OCI-M2 (cell line): ENCODE results near the gene RAB8B.

Experiments
- DNase-seq: peaks from one replicate; lab custom pipeline; 2025; ENCODE audit not compliant: unreplicated experiment; lab: John Stamatoyannopoulos, UW

The RAB8B gene

DNA sequence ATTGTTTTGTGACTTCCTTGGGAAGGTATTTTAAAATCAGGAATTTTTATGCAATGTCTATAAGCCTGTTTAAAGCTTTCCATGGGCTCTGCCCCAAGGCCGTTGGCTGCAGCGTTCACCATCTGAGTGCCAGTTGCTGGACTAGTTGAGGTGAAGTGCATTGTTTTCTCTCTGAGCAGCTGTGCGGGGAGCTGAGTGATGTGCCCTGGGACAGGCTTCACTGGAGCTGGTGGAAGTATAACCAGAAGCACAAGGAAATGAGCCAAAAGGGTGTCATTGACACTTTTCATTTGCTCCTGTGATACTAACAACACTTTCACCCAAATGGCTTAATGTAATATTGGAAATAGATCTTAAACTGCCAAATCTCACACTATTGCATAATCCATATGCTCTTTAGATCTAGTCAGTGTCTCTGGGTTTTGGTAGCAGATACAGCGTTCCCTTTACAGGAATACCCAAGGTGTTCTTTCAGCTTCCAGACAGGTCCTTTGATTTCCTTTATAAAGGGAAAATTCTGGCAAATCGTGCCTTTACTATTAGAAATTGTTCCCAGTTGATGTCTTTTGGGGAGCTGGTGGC lies 117.2 kb downstream of the RAB8B start:
- no peak for DNase-seq

DNA sequence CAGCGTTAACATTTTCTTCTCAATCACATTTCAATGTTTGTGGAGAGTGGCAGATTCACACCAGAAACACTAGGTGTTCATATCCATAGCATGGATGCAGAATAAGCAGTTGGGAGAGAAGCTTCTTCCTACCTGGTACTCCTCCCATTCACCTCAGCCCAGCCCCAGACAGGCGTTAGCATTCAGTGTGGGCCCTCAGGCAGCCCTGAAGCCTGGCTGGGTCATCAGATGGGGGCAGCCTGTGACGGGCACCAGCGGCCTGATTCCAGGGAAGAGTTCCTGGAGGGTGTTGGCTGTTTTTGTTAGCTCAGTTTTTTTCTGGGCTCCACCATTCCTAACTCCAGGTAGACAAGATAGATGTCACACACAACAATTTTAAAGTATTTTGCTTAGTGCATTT lies 119.1 kb downstream of the RAB8B start:
- DNase-seq, result no peak

DNA sequence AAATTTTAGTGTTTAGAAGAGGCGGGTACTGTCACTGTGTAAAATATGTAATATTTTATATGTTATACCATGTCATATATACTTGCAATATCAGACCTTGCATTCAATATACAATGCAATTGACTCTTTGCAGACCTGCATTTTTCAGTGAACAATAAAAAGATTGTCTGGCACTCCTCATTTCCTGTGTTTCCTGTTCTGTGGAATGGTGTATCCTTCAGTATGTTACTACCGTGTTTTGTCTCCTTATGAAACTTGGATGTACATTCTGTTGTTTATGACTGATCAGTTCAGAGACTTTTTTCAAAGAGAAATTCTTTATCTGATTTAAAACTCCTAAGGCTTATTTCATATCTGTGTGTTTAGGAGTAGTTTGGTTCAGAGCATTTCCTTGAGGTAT lies 119.5 kb downstream of the RAB8B start:
- DNase-seq, result no peak

DNA sequence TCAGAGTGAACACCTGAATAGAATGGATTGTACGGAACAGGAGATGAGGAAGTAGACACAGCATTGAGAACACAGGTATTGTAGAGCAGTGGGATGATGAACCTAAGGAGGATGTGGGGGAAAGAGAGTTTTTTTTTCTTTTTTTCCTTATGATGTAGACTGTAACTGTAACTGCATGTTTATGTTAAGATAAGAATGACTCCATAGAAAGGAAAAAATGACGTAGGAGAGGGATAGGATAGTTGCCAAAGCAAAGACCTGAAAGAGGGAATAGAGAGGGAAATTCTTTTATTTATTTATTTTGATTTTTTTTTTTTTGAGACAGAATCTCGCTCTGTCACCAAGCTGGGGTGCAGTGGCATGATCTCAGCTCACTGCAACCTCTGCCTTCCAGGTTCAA lies 121.2 kb downstream of the RAB8B start:
- no peak for DNase-seq

DNA sequence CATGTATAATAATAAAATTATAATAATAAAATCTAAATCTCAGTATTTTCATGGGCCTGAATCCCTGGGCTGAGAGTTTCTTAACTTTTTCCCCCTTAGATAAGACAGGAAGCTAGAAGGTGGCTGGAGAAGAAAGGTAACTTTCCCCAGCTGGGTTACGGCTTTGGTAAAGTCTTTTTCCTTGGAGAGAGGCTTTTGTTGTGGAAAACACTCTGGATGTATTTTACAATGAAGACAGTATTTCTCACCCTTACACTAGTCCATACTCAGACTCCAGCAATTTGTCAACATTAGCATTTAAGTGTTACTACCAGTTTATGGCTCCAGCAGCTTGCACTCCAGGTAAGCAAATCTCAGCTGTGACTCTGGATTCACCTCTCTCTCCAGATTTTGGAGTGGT lies 122.9 kb downstream of the RAB8B start:
- no peak for DNase-seq

DNA sequence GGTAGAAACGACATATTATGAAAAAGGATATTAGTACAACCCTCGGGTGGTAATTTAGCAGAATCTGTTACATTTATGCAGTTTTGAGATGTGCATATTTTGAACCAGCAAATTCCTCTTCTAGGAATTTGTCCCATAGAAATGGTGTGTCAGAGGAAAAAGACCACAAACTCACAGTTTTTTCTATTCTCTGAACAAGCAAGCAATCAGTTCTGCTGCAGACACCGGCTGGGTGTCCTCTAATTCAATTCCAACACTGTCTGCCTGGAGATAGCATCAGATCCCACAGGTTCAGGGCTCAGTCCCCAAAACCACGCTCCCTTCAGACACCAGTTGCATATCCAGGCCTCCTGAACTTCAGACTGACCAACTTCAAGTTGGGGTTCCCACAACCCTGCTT lies 124.4 kb downstream of the RAB8B start:
- no peak for DNase-seq

DNA sequence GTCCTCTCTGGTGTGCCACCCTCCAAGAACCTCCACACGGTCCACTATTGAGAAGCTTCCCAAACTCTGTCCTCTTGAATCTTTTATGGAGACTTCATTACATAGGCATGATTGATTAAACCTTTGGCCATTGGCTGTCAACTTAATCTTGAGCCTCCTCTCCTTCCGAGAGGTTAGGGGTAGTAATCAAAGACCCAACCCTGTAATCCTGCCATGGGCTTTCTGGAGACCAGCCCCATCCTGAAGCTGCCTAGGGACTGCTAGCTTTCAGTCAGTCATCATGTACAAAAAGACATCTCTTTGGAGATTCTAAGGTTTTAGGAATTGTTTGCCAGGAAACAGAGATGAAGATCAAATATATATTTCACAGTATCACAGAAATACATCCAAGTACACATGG lies 125.0 kb downstream of the RAB8B start:
- DNase-seq, result no peak
